22Rv1 (cell line): Measurements from ENCODE around the gene HIF1AN.

Experiments
- ZFX ChIP-seq: fragments of 450-650 bp; IDR thresholded peaks from 2 replicates; pipeline ENCODE4 v1.6.1; 2017; ENCODE audit warnings: antibody characterized with exemption, borderline replicate concordance
- TF ChIP-seq, protein P1 (sequence below): fragments of 450-650 bp; IDR thresholded peaks from 2 replicates; pipeline ENCODE4 v1.5.1; 2017; ENCODE audit warnings: mild to moderate bottlenecking

DNA sequence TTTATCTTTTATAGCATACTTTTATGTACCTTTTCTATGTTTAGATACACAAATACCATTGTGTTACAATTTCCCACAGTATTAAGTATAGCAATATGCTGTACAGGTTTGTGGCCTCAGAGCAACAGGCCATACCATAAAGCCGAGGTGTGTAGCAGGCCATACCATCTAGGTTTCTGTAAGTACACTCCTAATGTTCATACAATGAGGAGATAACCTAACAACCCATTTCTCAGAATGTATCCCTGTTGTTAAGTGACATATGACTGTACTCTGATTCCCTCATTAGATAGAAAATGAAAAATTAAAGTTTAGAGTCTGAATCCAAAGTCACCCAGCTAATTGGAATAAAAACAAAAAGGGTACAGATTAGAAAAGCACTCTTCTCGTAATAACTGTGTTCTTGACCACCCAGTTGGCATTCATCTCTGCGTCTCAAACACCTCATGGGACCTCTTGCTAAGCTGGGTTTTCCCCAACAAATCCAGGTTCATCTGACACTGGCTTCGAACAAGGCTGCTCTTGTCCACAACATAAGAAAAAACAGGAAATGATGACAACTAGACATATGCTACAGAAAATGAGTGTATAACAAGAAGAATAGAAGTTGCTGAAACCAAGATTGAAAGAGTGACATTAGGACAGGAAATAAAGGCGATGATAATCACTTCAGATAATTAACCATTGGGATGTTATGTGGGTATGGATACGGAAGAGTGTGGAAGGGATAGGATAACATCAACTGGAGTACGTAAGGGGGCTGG lies 7.4 kb upstream of the HIF1AN start:
- TF ChIP-seq, protein P1, sequence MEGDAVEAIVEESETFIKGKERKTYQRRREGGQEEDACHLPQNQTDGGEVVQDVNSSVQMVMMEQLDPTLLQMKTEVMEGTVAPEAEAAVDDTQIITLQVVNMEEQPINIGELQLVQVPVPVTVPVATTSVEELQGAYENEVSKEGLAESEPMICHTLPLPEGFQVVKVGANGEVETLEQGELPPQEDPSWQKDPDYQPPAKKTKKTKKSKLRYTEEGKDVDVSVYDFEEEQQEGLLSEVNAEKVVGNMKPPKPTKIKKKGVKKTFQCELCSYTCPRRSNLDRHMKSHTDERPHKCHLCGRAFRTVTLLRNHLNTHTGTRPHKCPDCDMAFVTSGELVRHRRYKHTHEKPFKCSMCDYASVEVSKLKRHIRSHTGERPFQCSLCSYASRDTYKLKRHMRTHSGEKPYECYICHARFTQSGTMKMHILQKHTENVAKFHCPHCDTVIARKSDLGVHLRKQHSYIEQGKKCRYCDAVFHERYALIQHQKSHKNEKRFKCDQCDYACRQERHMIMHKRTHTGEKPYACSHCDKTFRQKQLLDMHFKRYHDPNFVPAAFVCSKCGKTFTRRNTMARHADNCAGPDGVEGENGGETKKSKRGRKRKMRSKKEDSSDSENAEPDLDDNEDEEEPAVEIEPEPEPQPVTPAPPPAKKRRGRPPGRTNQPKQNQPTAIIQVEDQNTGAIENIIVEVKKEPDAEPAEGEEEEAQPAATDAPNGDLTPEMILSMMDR, result no peak
- no peak for TF ChIP-seq ZFX
